GM21576 (cell line): ENCODE data around the gene ANKMY1.
"Not testable (repeated sequence)": the region's sequence is repeated elsewhere in the genome, so short reads cannot be mapped to it uniquely, and the experiment has no call there.

Experiments
- ATAC-seq: cut with Tn5 transposase; IDR thresholded peaks from one replicate; pipeline ENCODE4 v1.9.1; 2021; ENCODE audit warnings: mild to moderate bottlenecking, moderate library complexity; ENCODE audit not compliant: unreplicated experiment

Gene ANKMY1

GRCh38 chr2:240569998-240570530, 12.3 kb upstream of the ANKMY1 start:
- no peak for ATAC-seq

GRCh38 chr2:240569523-240569997, 11.8 kb upstream of the ANKMY1 start:
- no peak for ATAC-seq

GRCh38 chr2:240568678-240569522, 11.1 kb upstream of the ANKMY1 start:
- no peak for ATAC-seq

- no peak for ATAC-seq
These were observed 10.3 kb upstream of the ANKMY1 start, which contains the start of gene RNPEPL1 for GRCh38 chr2:240567872-240568677. TSS of gene RNPEPL1 (plus strand) at chr2:240568484. CDS start at chr2:240568587, 103 bp downstream.

- ATAC-seq, result no peak
These were observed 9.5 kb upstream of the ANKMY1 start for GRCh38 chr2:240567137-240567871.

GRCh38 chr2:240566203-240567136, 8.7 kb upstream of the ANKMY1 start:
- peak; percentile 45 for ATAC-seq

GRCh38 chr2:240565333-240566202, 7.8 kb upstream of the ANKMY1 start:
- peak; percentile 28 for ATAC-seq

GRCh38 chr2:240564561-240565332, 7.0 kb upstream of the ANKMY1 start:
- ATAC-seq, result no peak

- no peak for ATAC-seq
These were observed 6.3 kb upstream of the ANKMY1 start for GRCh38 chr2:240563951-240564560.

GRCh38 chr2:240563231-240563630, 5.4 kb upstream of the ANKMY1 start:
- ATAC-seq, result not testable (repeated sequence)

- no peak for ATAC-seq
These were observed 3.7 kb upstream of the ANKMY1 start for GRCh38 chr2:240561325-240561971.

- ATAC-seq, result peak; percentile 52
These were observed 2.9 kb upstream of the ANKMY1 start for GRCh38 chr2:240560480-240561324.

- peak; percentile 59 for ATAC-seq
These were observed 2.3 kb upstream of the ANKMY1 start, which contains the start of gene DUSP28 for GRCh38 chr2:240560084-240560479. TSS of gene DUSP28 (plus strand) at chr2:240560357. CDS start at chr2:240560685, 328 bp downstream.

- ATAC-seq, result no peak
These were observed 1.5 kb upstream of the ANKMY1 start for GRCh38 chr2:240559286-240559685.

- no peak for ATAC-seq
These were observed 511 bp upstream of the ANKMY1 start for GRCh38 chr2:240558236-240558761.
